ENCODE data around the gene TADA2B. TPM values are rescaled to one million over a fixed set of nuclear protein-coding genes. Genes with fewer than 3 reads are reported as not detected.

The TADA2B gene
- total RNA-seq, 2 donors from 2014 or later = 17.3 to 17.5 TPM

DNA sequence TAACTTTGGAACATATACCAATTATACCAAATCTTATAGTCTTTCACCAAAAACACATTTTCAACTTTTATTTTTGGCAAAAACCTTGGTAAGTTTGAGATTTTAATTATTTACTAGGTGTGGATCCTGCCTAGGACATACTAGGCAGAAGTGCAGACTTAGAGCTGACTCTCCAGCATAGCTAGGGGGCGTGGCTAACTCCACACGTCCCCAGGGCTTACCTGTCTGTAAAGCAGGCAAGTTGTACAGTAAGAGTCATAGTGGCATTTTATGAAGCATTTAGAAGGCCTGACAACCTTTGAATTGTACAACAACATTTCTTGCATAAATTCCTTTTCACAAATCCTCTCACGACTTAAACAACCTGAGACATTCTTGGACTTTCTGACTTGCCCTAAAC lies 43.9 kb downstream of the TADA2B start:
- TF ChIP-seq, protein P1, sequence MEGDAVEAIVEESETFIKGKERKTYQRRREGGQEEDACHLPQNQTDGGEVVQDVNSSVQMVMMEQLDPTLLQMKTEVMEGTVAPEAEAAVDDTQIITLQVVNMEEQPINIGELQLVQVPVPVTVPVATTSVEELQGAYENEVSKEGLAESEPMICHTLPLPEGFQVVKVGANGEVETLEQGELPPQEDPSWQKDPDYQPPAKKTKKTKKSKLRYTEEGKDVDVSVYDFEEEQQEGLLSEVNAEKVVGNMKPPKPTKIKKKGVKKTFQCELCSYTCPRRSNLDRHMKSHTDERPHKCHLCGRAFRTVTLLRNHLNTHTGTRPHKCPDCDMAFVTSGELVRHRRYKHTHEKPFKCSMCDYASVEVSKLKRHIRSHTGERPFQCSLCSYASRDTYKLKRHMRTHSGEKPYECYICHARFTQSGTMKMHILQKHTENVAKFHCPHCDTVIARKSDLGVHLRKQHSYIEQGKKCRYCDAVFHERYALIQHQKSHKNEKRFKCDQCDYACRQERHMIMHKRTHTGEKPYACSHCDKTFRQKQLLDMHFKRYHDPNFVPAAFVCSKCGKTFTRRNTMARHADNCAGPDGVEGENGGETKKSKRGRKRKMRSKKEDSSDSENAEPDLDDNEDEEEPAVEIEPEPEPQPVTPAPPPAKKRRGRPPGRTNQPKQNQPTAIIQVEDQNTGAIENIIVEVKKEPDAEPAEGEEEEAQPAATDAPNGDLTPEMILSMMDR (conservative IDR thresholded peaks at IDR 0.05) = no peak
- H3K27me3 Mint-ChIP-seq (ENCODE audit: insufficient read depth) = peaks cover 66% of the 10 kb centered on the region
- peaks cover 32% of the 10 kb centered on the region for H3K27me3 ChIP-seq (ENCODE audit: control insufficient read depth, insufficient read depth, low read length, poor library complexity, severe bottlenecking)

DNA sequence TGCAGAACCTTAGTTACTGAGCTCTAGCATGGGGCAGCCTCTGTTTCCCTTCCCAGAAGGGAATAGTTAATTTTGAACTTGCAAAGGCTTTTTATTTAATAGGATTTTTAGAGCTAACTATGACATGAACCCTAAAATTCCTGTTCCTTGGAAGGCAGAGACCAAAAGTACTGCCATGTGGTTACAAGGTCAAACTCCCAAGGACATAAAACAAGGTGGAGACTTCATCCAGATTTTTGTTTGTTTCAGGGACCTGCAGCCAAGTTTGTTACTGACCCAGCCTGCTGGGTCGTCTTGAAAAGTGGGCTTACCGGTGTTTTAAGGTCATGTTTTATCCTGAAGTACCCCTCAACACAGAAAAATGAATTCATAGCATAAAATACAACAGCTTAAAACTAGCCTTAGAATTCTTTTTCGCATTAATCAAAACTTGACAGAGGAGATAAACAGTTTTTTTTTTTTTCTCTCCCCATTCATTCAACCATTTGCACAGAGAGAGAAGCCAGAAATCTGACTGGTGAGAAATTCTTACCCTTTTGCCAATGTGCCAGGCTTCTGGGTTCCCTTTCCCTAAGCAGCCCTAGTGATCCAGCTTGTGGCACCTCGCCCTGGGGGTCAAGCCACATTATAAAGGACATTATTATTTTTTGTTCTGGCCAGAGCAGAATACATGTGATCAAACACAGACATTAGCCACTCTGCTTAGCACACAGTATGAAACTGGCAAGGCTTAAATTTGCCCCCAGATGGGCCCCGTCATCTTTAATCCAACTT lies 46.2 kb downstream of the TADA2B start:
- Mint-ChIP-seq H3K27ac (no peak overlapping the region), H3K27me3 (ENCODE audit: insufficient read depth) (peaks cover 76% of the 10 kb centered on the region), H3K36me3 (ENCODE audit: low read depth) (no peaks in the 10 kb centered on the region), H3K9me3 (peaks cover 16% of the 10 kb centered on the region), H3K4me1 (no peaks in the 10 kb centered on the region), H3K4me3 (no peak overlapping the region)
- 67 to 90% methylated on average over 4 to 5 of the region's 5 CpGs for WGBS, 2 experiments (ENCODE audit: insufficient coverage in 1 of 2, insufficient read length in 1 of 2)
- no peak overlapping the region for H3K4me3 ChIP-seq (ENCODE audit: low read length)
- H3K36me3 ChIP-seq (ENCODE audit: control insufficient read depth, insufficient read depth, low read length) = no peaks in the 10 kb centered on the region
- peaks cover 23% of the 10 kb centered on the region for H3K9me3 ChIP-seq (ENCODE audit: control insufficient read depth, low read length)
- TF ChIP-seq, protein P1 (conservative IDR thresholded peaks at IDR 0.05) = no peak
- H3K9ac ChIP-seq (ENCODE audit: extremely low read depth, low read length, poor library complexity, severe bottlenecking) = no peak overlapping the region
- DNase-seq = no peak
- H3K27ac ChIP-seq (ENCODE audit: low read depth, low read length) = no peak overlapping the region
- H3K27me3 ChIP-seq (ENCODE audit: control insufficient read depth, insufficient read depth, low read length, poor library complexity, severe bottlenecking) = peaks cover 38% of the 10 kb centered on the region
- H3K4me1 ChIP-seq (ENCODE audit: control insufficient read depth, insufficient read depth, low read length) = no peaks in the 10 kb centered on the region

More for the DNA sequence above, 43.9 kb downstream of the TADA2B start:
- no peak overlapping the region for H3K4me3 Mint-ChIP-seq
- peaks cover 23% of the 10 kb centered on the region for H3K9me3 ChIP-seq (ENCODE audit: control insufficient read depth, low read length)
- 89 to 92% methylated on average over 3 of the region's 3 CpGs for WGBS, 2 experiments (ENCODE audit: insufficient coverage in 1 of 2, insufficient read length in 1 of 2)
- no peaks in the 10 kb centered on the region for H3K36me3 Mint-ChIP-seq (ENCODE audit: low read depth)
- H3K4me3 ChIP-seq (ENCODE audit: low read length) = no peak overlapping the region
- H3K27ac ChIP-seq (ENCODE audit: low read depth, low read length) = no peak overlapping the region
- no peak overlapping the region for H3K9ac ChIP-seq (ENCODE audit: extremely low read depth, low read length, poor library complexity, severe bottlenecking)
- no peak for DNase-seq
- no peaks in the 10 kb centered on the region for H3K4me1 Mint-ChIP-seq
- no peak overlapping the region for H3K27ac Mint-ChIP-seq
- peaks cover 16% of the 10 kb centered on the region for H3K9me3 Mint-ChIP-seq
- no peaks in the 10 kb centered on the region for H3K4me1 ChIP-seq (ENCODE audit: control insufficient read depth, insufficient read depth, low read length)
- H3K36me3 ChIP-seq (ENCODE audit: control insufficient read depth, insufficient read depth, low read length) = no peaks in the 10 kb centered on the region

DNA sequence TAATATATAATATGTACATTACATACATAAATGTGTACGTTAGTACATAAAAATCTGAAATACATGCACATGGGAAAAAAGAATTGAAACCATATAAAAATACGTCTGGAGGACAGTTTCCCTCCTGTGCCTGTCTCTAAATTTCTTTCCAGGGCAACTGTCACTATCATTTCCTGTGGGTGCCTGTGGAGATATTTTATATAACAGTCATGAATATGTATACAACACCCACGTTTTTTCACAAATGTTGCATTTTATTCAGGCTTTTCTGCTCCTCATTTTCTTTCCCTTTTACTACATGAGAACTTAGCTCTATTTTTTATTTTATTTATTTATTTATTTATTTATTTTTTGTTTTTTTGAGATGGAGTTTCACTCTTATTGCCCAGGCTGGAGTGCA lies 48.9 kb downstream of the TADA2B start:
- Mint-ChIP-seq H3K27ac (no peak overlapping the region), H3K9me3 (peaks cover 8% of the 10 kb centered on the region), H3K4me1 (no peaks in the 10 kb centered on the region), H3K4me3 (no peak overlapping the region), H3K36me3 (ENCODE audit: low read depth) (no peaks in the 10 kb centered on the region), H3K27me3 (ENCODE audit: insufficient read depth) (peaks cover 82% of the 10 kb centered on the region)
- H3K36me3 ChIP-seq (ENCODE audit: control insufficient read depth, insufficient read depth, low read length) = no peaks in the 10 kb centered on the region
- H3K27me3 ChIP-seq (ENCODE audit: control insufficient read depth, insufficient read depth, low read length, poor library complexity, severe bottlenecking) = peaks cover 45% of the 10 kb centered on the region
- no peak overlapping the region for H3K27ac ChIP-seq (ENCODE audit: low read depth, low read length)
- no peak for DNase-seq
- 77% methylated on average over 2 of the region's 3 CpGs; no CpG with 5 or more reads in 1 of the 2 experiments for WGBS, 2 experiments (ENCODE audit: insufficient coverage in 1 of 2, insufficient read length in 1 of 2)
- H3K9ac ChIP-seq (ENCODE audit: extremely low read depth, low read length, poor library complexity, severe bottlenecking) = no peak overlapping the region
- no peaks in the 10 kb centered on the region for H3K4me1 ChIP-seq (ENCODE audit: control insufficient read depth, insufficient read depth, low read length)
- TF ChIP-seq, protein P1 (conservative IDR thresholded peaks at IDR 0.05) = no peak
- H3K4me3 ChIP-seq (ENCODE audit: low read length) = no peak overlapping the region
- peaks cover 8% of the 10 kb centered on the region for H3K9me3 ChIP-seq (ENCODE audit: control insufficient read depth, low read length)
